SK-N-SH (cell line): ENCODE measurements around the gene THSD7A.

Source experiments
- CTCF ChIP-seq: fragments of 200-600 bp; sonication (generic); IDR thresholded peaks from 2 replicates; pipeline ENCODE4 v1.6.1; 2017; ENCODE audit warnings: antibody characterized with exemption, mild to moderate bottlenecking, moderate library complexity
- EP300 ChIP-seq, 2 experiments: IDR thresholded peaks; 2 replicates each; pipeline versions ENCODE4 v1.4.0 to v1.6.1; 2012; ENCODE audit warnings: borderline replicate concordance in 1 of 2, low read depth in 1 of 2, low read length in 1 of 2
- JUND ChIP-seq: IDR thresholded peaks from 2 replicates; pipeline ENCODE4 v1.4.0; 2012
- POLR2AphosphoS5 ChIP-seq: IDR thresholded peaks from 2 replicates; pipeline ENCODE4 v1.6.1; 2012; ENCODE audit warnings: low read depth, low read length
- RAD21 ChIP-seq: IDR thresholded peaks from 2 replicates; pipeline ENCODE4 v1.6.1; 2012; ENCODE audit warnings: mild to moderate bottlenecking, low read length
- RXRA ChIP-seq: IDR thresholded peaks from 2 replicates; pipeline ENCODE4 v1.4.0; 2012; ENCODE audit warnings: low read depth, mild to moderate bottlenecking, borderline replicate concordance
- SIN3A ChIP-seq: IDR thresholded peaks from 2 replicates; pipeline ENCODE4 v1.6.1; 2012; ENCODE audit warnings: low read depth, mild to moderate bottlenecking, low read length, moderate library complexity, borderline replicate concordance
- TAF1 ChIP-seq: IDR thresholded peaks from 2 replicates; pipeline ENCODE4 v1.6.1; 2012; ENCODE audit warnings: low read depth, mild to moderate bottlenecking, low read length, moderate library complexity, borderline replicate concordance
- TCF12 ChIP-seq: IDR thresholded peaks from 2 replicates; pipeline ENCODE4 v1.4.0; 2012
- USF2 ChIP-seq: fragments of 150-350 bp; IDR thresholded peaks from 2 replicates; pipeline ENCODE4 v1.6.1; 2017; ENCODE audit warnings: antibody characterized with exemption, low read length, low read depth, borderline replicate concordance

- TF ChIP-seq CTCF (no peak), USF2 (no peak), RAD21 (no peak), TAF1 (no peak), EP300 (IDR thresholded peaks at IDR 0.05; ENCODE audit: borderline replicate concordance in 1 of 2, low read depth in 1 of 2, low read length in 1 of 2) (no peak), RXRA (no peak), POLR2AphosphoS5 (no peak), JUND (no peak), SIN3A (no peak), TCF12 (no peak)
Observed at GRCh38 chr7:11846361-11846955, 14.5 kb upstream of the THSD7A start.
